Measurements from ENCODE around the gene ANKS3.

Gene ANKS3

GRCh38 chr16:4656221-4656620, 77.8 kb downstream of the ANKS3 start:
- TF ChIP-seq EZH2phosphoT487 (IDR thresholded peaks at IDR 0.05; ENCODE audit: low read depth): no peak
- TF ChIP-seq CTCF (IDR thresholded peaks at IDR 0.05; ENCODE audit: low read depth, low read length): no peak
- Histone ChIP-seq H4K20me1 (ENCODE audit: insufficient read depth, low read length) (no peaks in the 10 kb centered on the region), H3K36me3 (replicated peaks; ENCODE audit: low read depth, low read length) (peaks cover 11% of the 10 kb centered on the region)

GRCh38 chr16:4655801-4656200, 78.3 kb downstream of the ANKS3 start:
- Histone ChIP-seq H3K27me3 (ENCODE audit: low read depth, low read length) (no peaks in the 10 kb centered on the region), H4K20me1 (ENCODE audit: insufficient read depth, low read length) (no peaks in the 10 kb centered on the region), H3K27ac (ENCODE audit: low read length) (no peak overlapping the region), H3K79me2 (ENCODE audit: low read length) (no peaks in the 10 kb centered on the region), H3K4me2 (ENCODE audit: low read length) (no peak overlapping the region), H3K4me3 (ENCODE audit: low read length) (no peak overlapping the region), H3K4me1 (ENCODE audit: low read length) (peaks cover 6% of the 10 kb centered on the region), H2AFZ (ENCODE audit: low read depth, low read length) (no peak overlapping the region), H3K9ac (ENCODE audit: low read length) (no peak overlapping the region), H3K9me3 (ENCODE audit: insufficient read depth, low read length) (no peaks in the 10 kb centered on the region), H3K36me3 (replicated peaks; ENCODE audit: low read depth, low read length) (peaks cover 13% of the 10 kb centered on the region)
- no peak for TF ChIP-seq CTCF (IDR thresholded peaks at IDR 0.05; ENCODE audit: low read depth, low read length)
- TF ChIP-seq EZH2phosphoT487 (IDR thresholded peaks at IDR 0.05; ENCODE audit: low read depth): no peak

More at GRCh38 chr16:4656221-4656620, 77.8 kb downstream of the ANKS3 start:
- no peak overlapping the region for H3K27ac ChIP-seq (ENCODE audit: low read length)
- no peaks in the 10 kb centered on the region for H3K9me3 ChIP-seq (ENCODE audit: insufficient read depth, low read length)
- H3K27me3 ChIP-seq (ENCODE audit: low read depth, low read length): no peaks in the 10 kb centered on the region
- no peak overlapping the region for H3K4me3 ChIP-seq (ENCODE audit: low read length)
- peaks cover 6% of the 10 kb centered on the region for H3K4me1 ChIP-seq (ENCODE audit: low read length)
- H3K4me2 ChIP-seq (ENCODE audit: low read length): no peak overlapping the region
- no peak overlapping the region for H3K9ac ChIP-seq (ENCODE audit: low read length)
- H3K79me2 ChIP-seq (ENCODE audit: low read length): no peaks in the 10 kb centered on the region
- H2AFZ ChIP-seq (ENCODE audit: low read depth, low read length): no peak overlapping the region

- Histone ChIP-seq H3K4me1 (ENCODE audit: low read length) (peaks cover 6% of the 10 kb centered on the region), H3K36me3 (replicated peaks; ENCODE audit: low read depth, low read length) (peaks cover 13% of the 10 kb centered on the region)
- no peak for TF ChIP-seq CTCF (IDR thresholded peaks at IDR 0.05; ENCODE audit: low read depth, low read length)
- TF ChIP-seq EZH2phosphoT487 (IDR thresholded peaks at IDR 0.05; ENCODE audit: low read depth): no peak
These were observed 79.0 kb downstream of the ANKS3 start for GRCh38 chr16:4654964-4655590.

GRCh38 chr16:4654011-4654963, 79.8 kb downstream of the ANKS3 start:
- H3K4me3 ChIP-seq (ENCODE audit: low read length): no peak overlapping the region
- H4K20me1 ChIP-seq (ENCODE audit: insufficient read depth, low read length): no peaks in the 10 kb centered on the region
- H3K9me3 ChIP-seq (ENCODE audit: insufficient read depth, low read length): no peaks in the 10 kb centered on the region
- no peak overlapping the region for H3K9ac ChIP-seq (ENCODE audit: low read length)
- no peaks in the 10 kb centered on the region for H3K79me2 ChIP-seq (ENCODE audit: low read length)
- no peak overlapping the region for H2AFZ ChIP-seq (ENCODE audit: low read depth, low read length)
- H3K4me1 ChIP-seq (ENCODE audit: low read length): peaks cover 6% of the 10 kb centered on the region
- H3K27me3 ChIP-seq (ENCODE audit: low read depth, low read length): no peaks in the 10 kb centered on the region
- H3K27ac ChIP-seq (ENCODE audit: low read length): no peak overlapping the region
- TF ChIP-seq CTCF (IDR thresholded peaks at IDR 0.05; ENCODE audit: low read depth, low read length) (no peak), EZH2phosphoT487 (IDR thresholded peaks at IDR 0.05; ENCODE audit: low read depth) (no peak)
- H3K36me3 ChIP-seq (replicated peaks; ENCODE audit: low read depth, low read length): peaks cover 13% of the 10 kb centered on the region
- no peak overlapping the region for H3K4me2 ChIP-seq (ENCODE audit: low read length)

More at GRCh38 chr16:4654964-4655590, 79.0 kb downstream of the ANKS3 start:
- Histone ChIP-seq H3K27ac (ENCODE audit: low read length) (no peak overlapping the region), H3K4me3 (ENCODE audit: low read length) (no peak overlapping the region), H2AFZ (ENCODE audit: low read depth, low read length) (no peak overlapping the region), H4K20me1 (ENCODE audit: insufficient read depth, low read length) (no peaks in the 10 kb centered on the region), H3K79me2 (ENCODE audit: low read length) (no peaks in the 10 kb centered on the region), H3K4me2 (ENCODE audit: low read length) (no peak overlapping the region), H3K9me3 (ENCODE audit: insufficient read depth, low read length) (no peaks in the 10 kb centered on the region), H3K27me3 (ENCODE audit: low read depth, low read length) (no peaks in the 10 kb centered on the region), H3K9ac (ENCODE audit: low read length) (no peak overlapping the region)

All from OCI-LY3 (cell line).